Measurements from ENCODE around the gene SLCO3A1.

SLCO3A1 gene

GRCh38 chr15:92101708-92102394 lies 248.3 kb downstream of the SLCO3A1 start:
- TF ChIP-seq CTCF (IDR thresholded peaks at IDR 0.05; ENCODE audit: low read depth, low read length): no peak
- no peak overlapping the region for H3K4me3 ChIP-seq (ENCODE audit: low read depth, low read length)

GRCh38 chr15:92102395-92102755 lies 248.9 kb downstream of the SLCO3A1 start:
- no peak overlapping the region for H3K4me3 ChIP-seq (ENCODE audit: low read depth, low read length)
- no peak for TF ChIP-seq CTCF (IDR thresholded peaks at IDR 0.05; ENCODE audit: low read depth, low read length)

- no peak for TF ChIP-seq CTCF (IDR thresholded peaks at IDR 0.05; ENCODE audit: low read depth, low read length)
- H3K4me3 ChIP-seq (ENCODE audit: low read depth, low read length): no peak overlapping the region
Measured at GRCh38 chr15:92104072-92104471, 250.6 kb downstream of the SLCO3A1 start.

- no peak for TF ChIP-seq CTCF (IDR thresholded peaks at IDR 0.05; ENCODE audit: low read depth, low read length)
- no peak overlapping the region for H3K4me3 ChIP-seq (ENCODE audit: low read depth, low read length)
Measured at GRCh38 chr15:92105611-92106010, 252.1 kb downstream of the SLCO3A1 start.

GRCh38 chr15:92107510-92107909 lies 254.0 kb downstream of the SLCO3A1 start:
- H3K4me3 ChIP-seq (ENCODE audit: low read depth, low read length): no peak overlapping the region
- TF ChIP-seq CTCF (IDR thresholded peaks at IDR 0.05; ENCODE audit: low read depth, low read length): no peak

- no peak overlapping the region for H3K4me3 ChIP-seq (ENCODE audit: low read depth, low read length)
- TF ChIP-seq CTCF (IDR thresholded peaks at IDR 0.05; ENCODE audit: low read depth, low read length): no peak
Measured at GRCh38 chr15:92109191-92109873, 255.8 kb downstream of the SLCO3A1 start.

GRCh38 chr15:92111291-92111690 lies 257.8 kb downstream of the SLCO3A1 start:
- TF ChIP-seq CTCF (IDR thresholded peaks at IDR 0.05; ENCODE audit: low read depth, low read length): no peak
- H3K4me3 ChIP-seq (ENCODE audit: low read depth, low read length): no peak overlapping the region
